ENCODE measurements around the gene ARFGEF2. TPM values are rescaled to one million over a fixed set of nuclear protein-coding genes. Genes with fewer than 3 reads are reported as not detected.

The ARFGEF2 gene
- total and polyA plus RNA-seq, 10 of the 15 experiments (the other 5 are each of a cell fraction or from before 2014, with no cell fraction given) = 5.2 to 24.1 (median 17.7) TPM

DNA sequence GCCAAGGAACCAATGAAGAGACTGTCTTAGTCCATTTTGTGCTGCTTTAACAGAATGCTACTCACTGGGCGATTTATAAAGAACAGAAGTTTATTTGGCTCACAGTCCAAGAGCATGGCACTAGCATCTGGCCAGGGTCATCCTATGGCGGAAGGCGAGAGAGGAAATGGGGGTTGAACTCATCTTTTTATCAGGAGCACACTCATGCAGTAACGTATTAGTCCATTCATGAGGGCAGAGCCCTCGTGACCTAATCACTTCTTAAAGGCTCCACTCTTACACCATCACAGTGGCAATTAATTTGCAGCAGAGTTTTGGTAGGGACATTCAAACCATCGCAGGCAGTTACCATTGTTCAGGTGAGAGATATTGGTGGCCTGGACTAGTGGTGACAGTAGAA is 8.5 kb downstream of the ARFGEF2 start:
- CTCF ChIA-PET = no interaction called here
- Histone ChIP-seq H3K79me2 (ENCODE audit: control insufficient read depth, insufficient read depth, low read length) (peaks cover 73% of the 10 kb centered on the region), H3K36me3 (ENCODE audit: control insufficient read depth in 2 of 2, insufficient read depth in 2 of 2, low read length in 1 of 2) (peaks cover 0 to 4% of the 10 kb centered on the region in 2 experiments; a peak in 2 of 4 replicates), H2AFZ (ENCODE audit: control insufficient read depth, low read depth, low read length) (no peak overlapping the region), H3K27ac (ENCODE audit: control insufficient read depth, insufficient read depth) (no peak overlapping the region), H4K20me1 (ENCODE audit: control insufficient read depth, insufficient read depth) (peaks cover 9% of the 10 kb centered on the region; the same call in 1 of the 2 replicates), H3K4me3 (no peak overlapping the region), H3K4me2 (ENCODE audit: control insufficient read depth, insufficient read depth) (no peak overlapping the region), H3K9ac (ENCODE audit: control insufficient read depth, insufficient read depth, low read length) (no peak overlapping the region), H3K27me3 (replicated peaks in 1 of 2; ENCODE audit: control insufficient read depth in 2 of 2, insufficient read depth in 2 of 2, low read length in 1 of 2) (no peaks in the 10 kb centered on the region), H3K9me3 (replicated peaks; ENCODE audit: control insufficient read depth, insufficient read depth, low read length) (no peaks in the 10 kb centered on the region), H3K4me1 (ENCODE audit: control insufficient read depth, insufficient read depth, low read length) (peaks cover 21% of the 10 kb centered on the region)
- in situ Hi-C loops (cut with MboI) (no loop called here), intact Hi-C loops (cut with micrococcal nuclease; ENCODE audit: unreplicated experiment) (no loop called here)
- no peak for ATAC-seq
- TF ChIP-seq FOXK2 (IDR thresholded peaks at IDR 0.05) (no peak), SREBF2 (IDR thresholded peaks at IDR 0.05; ENCODE audit: low read length) (no peak), CTCF (IDR thresholded peaks at IDR 0.05 in 2 of 3, conservative IDR thresholded peaks at IDR 0.05 in 1 of 3; ENCODE audit: control insufficient read depth in 2 of 3, extremely low read depth in 1 of 3, insufficient read depth in 1 of 3, low read depth in 3 of 3, low read length in 3 of 3) (no peak), SIN3A (IDR thresholded peaks at IDR 0.05; ENCODE audit: low read depth, low read length) (no peak), HDGF (IDR thresholded peaks at IDR 0.05) (no peak), PML (IDR thresholded peaks at IDR 0.05; ENCODE audit: low read length) (no peak), BRCA1 (IDR thresholded peaks at IDR 0.05; ENCODE audit: low read depth, low read length) (no peak), ZNF24 (IDR thresholded peaks at IDR 0.05) (no peak), ZNF622 (IDR thresholded peaks at IDR 0.05) (no peak), TCF7 (IDR thresholded peaks at IDR 0.05; ENCODE audit: borderline replicate concordance) (no peak), WRNIP1 (IDR thresholded peaks at IDR 0.05; ENCODE audit: borderline replicate concordance, low read depth, low read length) (no peak), ZNF384 (IDR thresholded peaks at IDR 0.05; ENCODE audit: borderline replicate concordance, low read depth, low read length) (no peak), GATAD2B (conservative IDR thresholded peaks at IDR 0.05; ENCODE audit: low read depth) (no peak), KAT2A (conservative IDR thresholded peaks at IDR 0.05; ENCODE audit: control insufficient read depth, low read depth, low read length) (no peak)
- TF ChIP-seq, protein P1, sequence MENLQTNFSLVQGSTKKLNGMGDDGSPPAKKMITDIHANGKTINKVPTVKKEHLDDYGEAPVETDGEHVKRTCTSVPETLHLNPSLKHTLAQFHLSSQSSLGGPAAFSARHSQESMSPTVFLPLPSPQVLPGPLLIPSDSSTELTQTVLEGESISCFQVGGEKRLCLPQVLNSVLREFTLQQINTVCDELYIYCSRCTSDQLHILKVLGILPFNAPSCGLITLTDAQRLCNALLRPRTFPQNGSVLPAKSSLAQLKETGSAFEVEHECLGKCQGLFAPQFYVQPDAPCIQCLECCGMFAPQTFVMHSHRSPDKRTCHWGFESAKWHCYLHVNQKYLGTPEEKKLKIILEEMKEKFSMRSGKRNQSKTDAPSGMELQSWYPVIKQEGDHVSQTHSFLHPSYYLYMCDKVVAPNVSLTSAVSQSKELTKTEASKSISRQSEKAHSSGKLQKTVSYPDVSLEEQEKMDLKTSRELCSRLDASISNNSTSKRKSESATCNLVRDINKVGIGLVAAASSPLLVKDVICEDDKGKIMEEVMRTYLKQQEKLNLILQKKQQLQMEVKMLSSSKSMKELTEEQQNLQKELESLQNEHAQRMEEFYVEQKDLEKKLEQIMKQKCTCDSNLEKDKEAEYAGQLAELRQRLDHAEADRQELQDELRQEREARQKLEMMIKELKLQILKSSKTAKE (IDR thresholded peaks at IDR 0.05; ENCODE audit: low read depth, poor library complexity, severe bottlenecking) = no peak
- RAD21 ChIA-PET (ENCODE audit: unreplicated experiment) = no interaction called here
- POLR2A ChIA-PET = no interaction called here
- no TSS peak for BruUV-seq (replicated peaks)
- whole genome bisulfite sequencing (ENCODE audit: insufficient coverage, insufficient replicate concordance, low lambda C conversion rate, missing lambda C conversion rate) = 76% methylated on average over 6 of the region's 6 CpGs
- SMC1A ChIA-PET (ENCODE audit: uncharacterized antibody, unreplicated experiment) = no interaction called here
- FAIRE-seq = no peak
- DNase-seq (ENCODE audit: low read depth, low spot score) = no peak
